IPS-20b (cell line): ENCODE measurements around the gene APBB2.

Source experiments
- H3K27ac ChIP-seq: one replicate; pipeline ENCODE4 v1.5.1; 2013; ENCODE audit warnings: low read length
- H3K27me3 ChIP-seq: 2 replicates; pipeline ENCODE4 v1.6.1; 2013; ENCODE audit warnings: mild to moderate bottlenecking, low read length, inconsistent platforms; ENCODE audit not compliant: insufficient read depth
- H3K36me3 ChIP-seq: 2 replicates; pipeline ENCODE4 v1.6.1; 2013; ENCODE audit warnings: low read depth, mild to moderate bottlenecking, inconsistent platforms, low read length, moderate library complexity; ENCODE audit not compliant: insufficient read depth
- H3K4me1 ChIP-seq: 2 replicates; pipeline ENCODE4 v1.6.1; 2013; ENCODE audit warnings: mild to moderate bottlenecking, control low read depth, inconsistent platforms, low read length, moderate library complexity; ENCODE audit not compliant: insufficient read depth
- H3K4me3 ChIP-seq: 2 replicates; pipeline ENCODE4 v1.5.1; 2013; ENCODE audit warnings: mild to moderate bottlenecking, low read length, inconsistent platforms
- H3K9ac ChIP-seq: 2 replicates; pipeline ENCODE4 v1.6.1; 2013; ENCODE audit warnings: low read depth, mild to moderate bottlenecking, inconsistent platforms, low read length, moderate library complexity
- H3K9me3 ChIP-seq: 2 replicates; pipeline ENCODE4 v1.6.1; 2013; ENCODE audit warnings: mild to moderate bottlenecking, low read depth, low read length, inconsistent platforms; ENCODE audit not compliant: insufficient read depth

Gene APBB2

DNA sequence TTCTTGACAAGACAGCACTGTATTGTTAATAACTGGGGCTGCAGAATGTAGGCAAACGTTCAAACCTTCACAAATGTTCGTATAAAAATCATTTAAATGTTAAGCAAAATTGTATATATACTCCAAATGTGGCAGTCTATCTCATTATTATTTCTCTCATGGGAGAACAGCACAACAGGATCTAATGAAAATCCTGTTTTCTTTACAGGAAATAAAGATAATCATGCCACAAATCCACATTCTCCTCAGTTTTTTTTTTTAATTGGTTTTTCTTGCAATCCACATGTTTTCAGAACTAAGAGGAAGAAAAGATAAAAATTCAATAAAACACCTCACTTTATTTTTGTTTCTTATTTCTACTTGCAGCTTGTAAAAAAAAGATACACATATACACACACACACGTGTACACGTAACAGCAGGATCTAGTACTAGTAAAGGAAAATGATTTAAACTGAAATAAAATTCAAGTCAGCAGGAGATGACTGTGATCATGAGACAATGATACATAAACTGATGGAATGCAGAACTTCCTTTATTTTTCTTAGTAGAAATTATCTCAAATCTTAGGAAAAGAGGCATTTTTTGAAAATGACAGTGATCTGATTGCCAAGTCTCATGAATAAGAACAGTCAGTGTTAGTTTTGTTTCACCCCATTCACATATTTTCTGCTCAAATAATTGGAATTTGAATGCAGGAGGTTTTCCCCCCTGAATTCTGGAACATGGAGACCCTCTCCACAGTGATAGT, 11.3 kb downstream of the APBB2 start:
- Histone ChIP-seq H3K27me3 (no peaks in the 10 kb centered on the region), H3K4me3 (no peak overlapping the region), H3K9me3 (no peaks in the 10 kb centered on the region), H3K9ac (no peak overlapping the region), H3K4me1 (peaks cover 23% of the 10 kb centered on the region), H3K27ac (no peak overlapping the region), H3K36me3 (no peaks in the 10 kb centered on the region)

DNA sequence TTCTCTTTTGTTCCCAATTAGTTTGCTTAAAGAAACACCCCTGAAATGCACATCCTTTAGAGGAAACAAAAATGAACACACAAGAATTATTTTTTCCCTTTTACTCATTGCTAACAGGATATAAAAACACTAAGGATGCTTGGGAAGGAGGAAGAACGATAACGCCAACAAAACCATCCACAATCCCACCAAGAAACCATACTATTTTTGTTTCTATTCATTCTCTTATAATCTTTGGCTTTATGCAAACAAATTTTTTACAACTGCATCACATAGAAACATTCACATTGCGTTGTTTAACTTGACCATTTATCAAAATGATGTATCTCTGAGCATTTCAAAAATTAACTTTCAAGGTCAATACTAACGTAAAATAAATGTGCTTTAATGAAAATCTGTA, 12.0 kb downstream of the APBB2 start:
- Histone ChIP-seq H3K36me3 (no peaks in the 10 kb centered on the region), H3K4me1 (peaks cover 23% of the 10 kb centered on the region), H3K27ac (no peak overlapping the region), H3K9ac (no peak overlapping the region), H3K9me3 (no peaks in the 10 kb centered on the region), H3K4me3 (no peak overlapping the region), H3K27me3 (no peaks in the 10 kb centered on the region)

DNA sequence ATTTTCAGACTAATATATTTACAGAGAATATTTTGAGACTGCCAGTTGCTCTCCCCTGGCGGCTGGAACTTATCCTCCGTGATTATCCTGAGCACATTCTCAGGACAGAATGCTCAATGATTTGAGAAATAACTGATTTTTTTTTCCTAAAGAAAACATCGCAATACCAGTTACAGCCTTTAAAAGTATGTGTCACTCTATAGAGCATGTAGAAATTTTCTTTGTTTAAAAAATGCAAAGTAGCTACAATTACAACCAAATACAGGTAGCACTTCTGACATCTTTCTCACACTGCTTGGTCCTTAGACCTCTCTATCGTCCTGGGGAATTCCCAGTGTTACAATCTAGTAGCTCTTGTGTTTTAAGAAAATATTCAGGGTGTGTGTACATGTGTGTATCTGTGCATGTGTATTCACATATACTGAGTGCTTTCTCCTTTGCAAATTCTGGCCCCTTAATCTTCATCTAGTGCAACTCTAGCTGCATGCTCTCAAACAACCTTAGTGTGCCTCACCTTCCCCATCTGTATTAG, 13.8 kb downstream of the APBB2 start:
- H3K36me3 ChIP-seq: no peaks in the 10 kb centered on the region
- no peaks in the 10 kb centered on the region for H3K27me3 ChIP-seq
- no peak overlapping the region for H3K27ac ChIP-seq

DNA sequence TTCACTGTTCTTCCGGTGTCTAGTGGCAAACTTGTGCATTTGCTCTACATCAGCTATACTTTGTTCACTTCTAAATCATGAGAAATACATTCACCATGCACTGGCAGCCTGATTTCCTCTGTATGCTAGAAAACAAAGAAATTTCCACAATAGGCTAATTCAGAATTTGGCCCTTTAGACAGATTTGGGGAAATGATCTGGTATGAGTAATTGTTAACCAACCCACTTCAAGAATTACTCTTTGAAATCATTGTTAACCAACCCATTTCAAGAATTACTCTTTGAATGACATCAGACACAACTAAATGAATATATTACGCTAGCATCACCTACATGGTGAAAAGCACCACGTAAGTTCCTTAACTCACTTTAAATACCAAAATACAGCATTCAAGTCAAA, 14.6 kb downstream of the APBB2 start:
- Histone ChIP-seq H3K27ac (no peak overlapping the region), H3K9ac (no peak overlapping the region), H3K4me3 (no peak overlapping the region), H3K9me3 (no peaks in the 10 kb centered on the region), H3K4me1 (peaks cover 12% of the 10 kb centered on the region), H3K27me3 (no peaks in the 10 kb centered on the region), H3K36me3 (no peaks in the 10 kb centered on the region)

More for the DNA sequence above, 13.8 kb downstream of the APBB2 start:
- H3K4me3 ChIP-seq: no peak overlapping the region
- no peaks in the 10 kb centered on the region for H3K9me3 ChIP-seq
- no peak overlapping the region for H3K9ac ChIP-seq
- peaks cover 19% of the 10 kb centered on the region for H3K4me1 ChIP-seq

DNA sequence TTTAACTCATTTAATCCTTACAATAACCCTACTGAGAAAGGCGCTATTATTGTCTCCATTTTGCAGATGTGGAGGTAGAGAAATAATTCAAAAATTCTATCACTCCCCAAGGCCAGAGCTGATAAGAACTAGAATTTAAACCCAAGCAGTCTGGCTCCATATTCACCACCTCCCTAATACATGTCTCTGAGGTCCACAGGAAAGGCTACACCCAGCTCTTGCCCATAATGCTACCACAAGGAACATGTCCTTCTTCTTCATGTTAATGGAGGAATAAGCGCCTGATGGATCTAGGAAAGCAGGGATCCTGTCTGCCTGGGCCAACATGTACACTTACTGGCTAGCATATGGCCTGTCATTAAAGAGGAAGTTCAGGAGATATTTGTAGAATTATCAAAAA, 16.3 kb downstream of the APBB2 start:
- Histone ChIP-seq H3K27ac (no peak overlapping the region), H3K4me3 (no peak overlapping the region), H3K9ac (no peak overlapping the region), H3K27me3 (no peaks in the 10 kb centered on the region), H3K9me3 (no peaks in the 10 kb centered on the region), H3K4me1 (peaks cover 4% of the 10 kb centered on the region; the same call in 1 of the 2 replicates), H3K36me3 (no peaks in the 10 kb centered on the region)

DNA sequence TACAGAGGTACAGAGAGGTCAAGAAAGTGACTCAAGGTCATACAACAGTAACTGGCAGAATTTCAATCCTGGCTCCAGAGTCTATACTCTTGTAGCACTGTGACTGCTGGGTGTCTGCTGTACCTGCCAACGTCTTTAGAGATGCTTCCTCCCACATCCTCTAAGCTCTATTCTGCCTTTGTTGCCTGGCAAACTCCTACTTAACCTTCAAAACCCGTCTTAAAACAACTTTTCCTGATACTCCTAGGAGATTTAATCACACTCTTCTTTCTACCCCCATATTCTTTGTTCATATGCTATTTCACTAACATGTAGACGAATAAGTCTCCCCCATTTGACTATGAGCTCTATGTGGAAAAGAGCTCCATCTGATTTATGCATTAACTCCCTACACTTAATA, 16.8 kb downstream of the APBB2 start:
- no peak overlapping the region for H3K9ac ChIP-seq
- peaks cover 4% of the 10 kb centered on the region; the same call in 1 of the 2 replicates for H3K4me1 ChIP-seq
- H3K27ac ChIP-seq: no peak overlapping the region
- no peaks in the 10 kb centered on the region for H3K27me3 ChIP-seq
- no peaks in the 10 kb centered on the region for H3K36me3 ChIP-seq
- H3K9me3 ChIP-seq: no peaks in the 10 kb centered on the region
- H3K4me3 ChIP-seq: no peak overlapping the region

DNA sequence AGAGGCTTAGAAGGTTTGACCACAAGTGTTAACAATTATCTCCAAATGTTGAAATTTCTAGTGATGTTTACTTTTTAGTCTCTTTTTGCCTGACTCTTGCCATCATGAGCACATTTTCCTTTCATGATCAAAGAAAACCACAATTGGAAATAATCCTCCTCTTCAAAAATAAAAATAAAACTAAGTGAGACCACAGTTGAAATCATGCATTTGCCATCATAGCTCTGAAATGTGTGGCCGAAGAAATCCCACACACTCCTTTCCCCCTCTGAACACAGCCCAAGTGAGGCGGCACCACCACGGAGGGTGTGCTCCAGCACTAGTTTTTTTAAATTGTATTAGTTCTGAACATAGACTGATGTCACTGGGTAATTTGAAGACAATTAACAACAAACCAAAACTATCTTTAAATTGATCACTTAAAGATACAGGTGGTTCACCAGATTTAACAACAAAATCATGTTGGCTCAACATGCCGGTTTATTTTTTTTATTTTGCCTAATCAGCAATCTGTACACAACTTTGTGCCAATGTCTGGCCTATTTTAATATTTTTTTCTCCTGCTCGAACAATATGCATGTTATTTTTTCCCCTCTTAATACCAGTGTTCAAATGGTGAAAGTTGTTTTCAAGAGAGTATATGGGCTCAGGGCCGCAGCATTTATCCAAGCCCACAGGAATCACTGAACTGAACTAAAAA, 17.6 kb downstream of the APBB2 start:
- Histone ChIP-seq H3K27ac (no peak overlapping the region), H3K36me3 (no peaks in the 10 kb centered on the region), H3K9ac (no peak overlapping the region), H3K4me1 (peaks cover 4% of the 10 kb centered on the region; the same call in 1 of the 2 replicates), H3K4me3 (no peak overlapping the region), H3K9me3 (no peaks in the 10 kb centered on the region), H3K27me3 (no peaks in the 10 kb centered on the region)

DNA sequence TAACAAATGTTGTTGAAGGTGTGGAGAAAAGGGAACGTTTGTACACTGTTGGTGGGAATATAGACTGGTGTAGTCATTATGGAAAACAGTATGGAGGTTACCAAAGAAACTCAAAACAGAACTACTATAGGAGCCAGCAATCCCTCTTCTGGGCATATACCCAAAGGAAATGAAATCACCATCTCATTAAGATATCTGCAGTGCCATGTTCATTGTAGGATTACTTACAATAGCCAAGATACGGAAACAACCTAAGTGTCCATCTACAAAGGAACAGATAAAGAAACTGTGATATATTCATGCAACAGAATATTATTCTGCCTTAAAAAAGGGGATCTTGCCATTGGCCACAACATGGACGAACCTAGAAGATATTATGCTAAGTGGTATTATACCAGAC, 22.2 kb downstream of the APBB2 start:
- no peaks in the 10 kb centered on the region for H3K36me3 ChIP-seq
- no peaks in the 10 kb centered on the region for H3K27me3 ChIP-seq
- no peaks in the 10 kb centered on the region for H3K9me3 ChIP-seq
- H3K27ac ChIP-seq: no peak overlapping the region
- H3K9ac ChIP-seq: no peak overlapping the region
- H3K4me3 ChIP-seq: no peak overlapping the region
- H3K4me1 ChIP-seq: 0 out of 2 replicates have a peak, but pooled peaks cover 20% of the 10 kb centered on the region

DNA sequence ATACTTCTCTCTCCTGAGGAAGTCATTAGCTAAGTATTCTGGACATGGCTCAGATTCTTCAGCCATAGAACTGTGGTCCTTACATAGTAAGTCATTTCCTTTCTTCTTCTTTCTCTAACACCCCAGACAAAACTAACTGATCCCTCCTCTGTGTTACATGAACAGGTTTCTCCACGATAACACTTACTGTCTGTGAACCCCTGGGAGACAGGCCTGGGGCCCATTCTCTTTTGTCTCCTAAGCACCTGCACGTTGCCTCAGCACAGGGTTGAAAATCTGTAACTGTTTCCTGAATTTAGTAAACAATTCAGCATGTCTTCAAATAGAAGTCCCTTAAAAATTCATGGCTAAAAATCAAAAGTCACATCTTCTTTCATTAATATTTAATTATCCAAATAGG, 24.7 kb downstream of the APBB2 start:
- no peaks in the 10 kb centered on the region for H3K9me3 ChIP-seq
- no peaks in the 10 kb centered on the region for H3K36me3 ChIP-seq
- no peak overlapping the region for H3K4me3 ChIP-seq
- H3K27me3 ChIP-seq: no peaks in the 10 kb centered on the region
- 0 out of 2 replicates have a peak, but pooled peaks cover 20% of the 10 kb centered on the region for H3K4me1 ChIP-seq
- H3K27ac ChIP-seq: no peak overlapping the region
- H3K9ac ChIP-seq: no peak overlapping the region

DNA sequence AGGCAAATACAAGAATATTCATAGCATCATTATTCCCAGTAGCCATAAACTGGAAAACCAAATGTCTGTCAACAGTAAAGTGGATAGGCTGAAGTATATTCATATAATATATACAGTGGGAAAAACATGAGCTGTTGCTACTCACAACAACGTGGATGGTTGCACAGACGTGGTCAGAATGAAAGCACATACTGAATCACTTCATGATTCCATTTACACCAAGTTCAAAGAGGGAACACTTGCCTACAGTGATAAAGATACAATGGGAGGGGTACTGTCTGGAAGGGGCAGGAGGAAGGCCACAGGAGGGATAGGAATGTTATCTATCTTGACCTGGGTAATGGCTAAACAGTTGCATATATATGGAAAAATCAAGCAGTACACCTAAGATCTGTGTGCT, 25.3 kb downstream of the APBB2 start:
- H3K27me3 ChIP-seq: no peaks in the 10 kb centered on the region
- H3K36me3 ChIP-seq: no peaks in the 10 kb centered on the region
- no peak overlapping the region for H3K4me3 ChIP-seq
- no peaks in the 10 kb centered on the region for H3K9me3 ChIP-seq
- 0 out of 2 replicates have a peak, but pooled peaks cover 20% of the 10 kb centered on the region for H3K4me1 ChIP-seq
- H3K9ac ChIP-seq: no peak overlapping the region
- H3K27ac ChIP-seq: no peak overlapping the region

DNA sequence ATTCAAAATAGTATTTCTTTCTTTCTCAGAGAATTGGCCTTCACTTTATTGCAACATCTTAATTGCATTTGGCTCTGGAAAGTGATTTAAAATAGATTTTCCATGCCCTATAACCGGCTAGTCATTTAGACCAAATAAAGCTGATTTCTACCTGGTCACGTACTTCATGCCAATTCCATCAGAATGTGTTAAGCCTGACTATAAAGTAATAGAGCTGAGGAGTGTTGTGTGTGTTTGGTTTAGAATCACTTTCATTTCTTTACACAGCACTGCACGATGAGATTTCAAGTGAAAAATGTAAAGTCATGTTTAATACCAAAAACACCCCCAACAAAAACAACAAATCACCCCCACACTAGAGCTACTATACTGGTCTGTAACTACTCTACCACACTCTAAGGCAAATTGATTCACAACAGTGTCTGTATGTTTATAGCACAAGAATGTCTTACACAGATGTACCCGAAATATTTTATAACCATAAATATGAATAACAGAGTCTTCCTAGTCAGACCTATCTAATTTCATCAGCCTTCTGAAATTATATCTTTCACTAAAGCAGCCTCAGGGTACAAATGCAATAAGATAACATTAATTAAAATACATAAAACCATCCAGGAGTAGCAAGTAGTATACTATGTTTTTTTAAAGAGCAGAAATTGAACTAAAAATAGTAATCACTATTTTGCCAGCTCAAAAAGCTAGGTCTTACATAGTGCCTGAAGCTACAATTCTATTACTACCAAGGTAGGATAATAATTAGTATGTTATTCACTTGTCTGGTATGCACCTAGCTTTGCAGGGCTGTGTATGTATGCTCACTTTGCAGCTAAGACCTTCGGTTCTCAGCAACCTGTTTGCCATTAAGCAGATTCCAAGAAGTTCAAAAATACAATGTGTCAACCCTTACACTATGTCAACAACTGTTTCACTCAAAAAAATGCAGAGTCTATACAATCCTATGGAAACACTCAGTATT, 28.4 kb downstream of the APBB2 start:
- no peak overlapping the region for H3K4me3 ChIP-seq
- no peak overlapping the region for H3K9ac ChIP-seq
- H3K27ac ChIP-seq: no peak overlapping the region

More for the DNA sequence above, 28.4 kb downstream of the APBB2 start:
- Histone ChIP-seq H3K36me3 (no peaks in the 10 kb centered on the region), H3K27me3 (no peaks in the 10 kb centered on the region), H3K9me3 (no peaks in the 10 kb centered on the region), H3K4me1 (0 out of 2 replicates have a peak, but pooled peaks cover 20% of the 10 kb centered on the region)
